Activated CD8-positive, alpha-beta memory T cell treated with anti-CD3 and anti-CD28 coated beads, Interleukin-2, amount 50 U/mL, for 1 hour (primary cell): Measurements from ENCODE around the gene GGT5.
"Not testable (repeated sequence)": the region's sequence is repeated elsewhere in the genome, so short reads cannot be mapped to it uniquely, and the experiment has no call there.

Source experiments
- DNase-seq: peaks from one replicate; pipeline ENCODE4 v3.0.0-alpha.2; 2020; ENCODE audit errors: extremely low read depth

GGT5 gene

DNA sequence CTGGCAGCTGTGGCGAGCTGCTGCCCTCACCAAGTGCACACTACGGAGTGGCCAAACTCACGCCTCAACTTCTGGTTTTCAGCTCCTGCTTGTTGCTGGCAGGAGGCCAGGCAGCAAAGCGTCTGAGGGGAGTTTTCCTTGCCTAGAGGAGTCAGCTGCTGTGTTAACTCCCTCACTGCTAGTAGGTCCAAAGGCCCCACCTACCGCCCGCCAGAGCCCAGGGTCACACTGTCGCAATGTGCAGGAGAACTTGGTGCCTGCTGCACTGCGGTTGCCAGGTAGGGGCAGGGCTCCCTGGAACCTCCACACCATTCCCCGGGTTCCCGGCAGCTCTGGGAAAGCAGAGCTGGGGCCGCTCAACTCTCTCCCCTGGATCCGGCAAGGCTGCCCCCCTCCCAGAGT, at the start of gene GGT5:
Gene GGT5, minus strand, starts transcription at position 53 of the 402 bp plus-strand sequence. CDS start 357 bp downstream, outside the sequence.
- DNase-seq: not testable (repeated sequence)

DNA sequence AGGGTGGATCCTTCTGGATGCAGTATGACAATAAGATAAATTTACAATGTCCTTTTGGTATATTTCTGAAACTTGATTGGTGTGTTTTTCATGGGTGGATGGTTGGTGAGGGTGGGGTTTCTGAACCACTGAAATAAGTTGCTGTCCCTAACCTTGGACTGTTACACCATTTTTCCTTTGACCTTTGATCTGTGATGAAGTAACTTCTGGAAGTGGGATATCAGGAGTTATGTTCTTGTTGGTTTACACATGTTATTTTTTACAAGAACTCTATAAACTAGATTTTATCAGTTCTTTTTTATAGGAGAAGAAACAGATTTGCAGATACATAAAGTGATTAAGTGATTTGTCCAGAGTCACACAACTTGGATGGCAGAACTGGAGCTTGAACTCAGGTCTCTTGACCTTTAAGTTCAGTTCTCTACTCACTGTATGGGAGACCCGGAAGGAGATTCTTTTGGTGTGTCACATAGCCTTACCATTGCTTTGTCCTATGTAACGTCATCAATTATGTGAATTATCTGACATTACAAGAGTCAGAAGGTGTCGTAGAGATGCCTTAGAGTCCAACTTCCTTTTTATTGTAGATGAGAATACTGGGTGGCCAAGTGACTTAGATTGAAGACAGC, 47.4 kb upstream of the GGT5 start:
- DNase-seq: not testable (repeated sequence)

DNA sequence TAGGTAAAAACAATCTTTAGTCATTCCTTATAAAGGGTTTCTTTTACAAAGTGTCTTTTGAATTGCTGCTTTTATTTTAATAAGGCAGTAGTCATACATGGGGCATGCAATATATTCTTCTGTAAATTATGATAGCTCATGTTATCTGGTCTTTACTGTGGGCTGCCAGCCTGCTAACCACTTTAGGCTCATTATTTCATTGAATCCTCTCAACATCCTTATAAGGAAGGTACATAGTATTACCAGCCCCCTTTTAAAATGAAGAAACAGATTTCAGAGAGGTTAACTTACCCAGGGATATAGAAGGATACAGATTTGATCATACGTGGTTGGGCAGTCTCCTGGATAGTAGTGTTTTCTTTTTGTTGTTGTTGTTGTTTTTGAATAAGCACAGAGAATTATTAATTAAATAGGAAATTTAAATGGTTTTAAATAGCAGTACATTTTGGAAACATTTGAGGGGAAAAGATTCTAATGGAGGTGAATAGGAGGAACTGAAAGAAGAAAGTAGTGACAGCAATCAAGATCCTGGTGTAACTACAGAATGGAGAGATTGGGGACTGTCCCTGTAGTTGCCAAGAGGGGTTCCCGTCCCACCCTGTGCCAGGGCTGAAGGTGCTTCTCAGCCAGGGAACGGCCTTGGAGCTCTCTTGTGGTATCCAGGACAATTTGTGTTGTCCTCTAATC, 46.8 kb upstream of the GGT5 start:
- no peak for DNase-seq

DNA sequence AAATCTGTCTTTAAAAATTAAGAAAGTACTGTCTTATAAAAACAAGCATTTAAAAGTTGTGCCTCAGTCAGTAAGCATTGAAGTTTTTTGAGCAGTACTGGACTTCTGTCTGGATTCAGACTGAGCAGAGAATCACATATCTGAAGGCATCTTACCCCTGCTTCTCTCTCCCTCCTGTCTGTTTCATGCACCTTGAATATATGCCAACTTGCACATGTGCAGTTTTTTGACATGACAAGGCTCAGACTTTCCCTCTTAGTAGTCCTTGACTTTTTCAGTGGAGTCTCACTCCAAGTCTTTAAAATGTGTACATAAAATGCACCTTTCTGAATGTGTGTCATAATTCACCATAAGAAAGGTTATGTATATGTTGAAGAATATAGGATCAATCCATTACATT, 45.6 kb upstream of the GGT5 start:
- DNase-seq: no peak

- DNase-seq: no peak
Observed at GRCh38 chr22:24289741-24290163, 44.9 kb upstream of the GGT5 start.

DNA sequence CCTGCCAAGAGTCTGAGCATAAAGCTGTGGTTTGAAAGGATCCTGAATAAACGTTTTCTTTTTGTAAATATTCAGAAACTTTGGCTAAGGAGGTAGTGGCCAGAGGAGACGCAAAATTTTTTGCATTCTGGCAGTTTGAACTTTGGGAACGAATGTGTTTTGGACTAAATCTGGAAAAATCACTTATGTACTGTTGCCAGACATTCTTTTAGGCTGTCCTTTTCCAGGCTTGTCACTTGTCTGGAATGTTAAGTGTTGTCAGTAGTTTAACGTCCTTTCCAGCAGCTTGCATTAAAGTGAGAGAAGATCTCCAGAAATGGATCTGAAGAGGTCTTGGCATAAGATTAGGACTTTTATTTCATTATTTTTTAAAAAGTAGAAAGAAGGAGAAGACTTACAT, 44.2 kb upstream of the GGT5 start:
- DNase-seq: no peak

GRCh38 chr22:24287801-24288200, 42.9 kb upstream of the GGT5 start:
- not testable (repeated sequence) for DNase-seq

GRCh38 chr22:24287212-24287611, 42.3 kb upstream of the GGT5 start:
- DNase-seq: not testable (repeated sequence)

DNA sequence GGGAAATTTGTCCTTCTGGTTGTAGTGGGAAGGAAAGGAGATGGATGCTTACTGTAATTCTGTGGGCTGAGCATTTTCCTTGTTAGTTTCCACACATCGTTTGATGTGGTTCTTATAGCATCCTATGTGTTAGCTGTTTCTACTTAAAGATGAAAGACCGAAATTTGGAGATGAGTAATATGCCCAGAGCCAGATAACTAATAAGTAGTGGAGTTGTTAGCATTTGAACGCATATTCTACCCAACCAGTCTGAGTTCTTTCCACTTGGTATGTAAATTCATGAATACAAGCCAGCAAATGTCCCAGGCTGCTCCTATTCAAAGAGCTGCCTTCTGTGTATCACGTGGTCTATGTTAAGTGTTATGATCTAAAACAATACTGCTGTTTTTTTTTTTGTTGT, 40.4 kb upstream of the GGT5 start:
- DNase-seq: no peak

DNA sequence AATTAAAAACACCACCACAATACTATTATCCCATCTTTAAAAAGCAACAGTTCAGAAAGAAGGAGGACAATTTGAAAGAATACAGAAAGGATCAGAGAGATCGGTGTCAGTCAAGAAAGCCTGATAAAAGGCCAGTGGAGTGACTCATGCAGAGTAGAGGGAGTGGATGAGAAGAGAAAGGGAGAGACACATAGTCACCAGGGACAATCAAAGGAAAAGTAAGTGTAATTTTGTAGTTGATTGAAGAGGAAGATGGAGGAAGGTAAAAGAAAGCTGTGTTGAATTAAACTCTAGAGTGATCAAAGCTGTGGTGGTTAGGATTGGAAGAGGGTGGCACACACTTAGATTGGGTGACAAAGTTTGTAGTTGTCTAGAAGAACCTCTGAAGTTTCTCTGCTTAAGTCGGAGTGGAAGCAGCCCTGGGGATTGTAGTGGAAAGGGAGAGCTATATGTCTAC, 39.9 kb upstream of the GGT5 start:
- no peak for DNase-seq

GRCh38 chr22:24282401-24282800, 37.5 kb upstream of the GGT5 start:
- DNase-seq: no peak

- not testable (repeated sequence) for DNase-seq
Observed at GRCh38 chr22:24280363-24280762, 35.5 kb upstream of the GGT5 start.

DNA sequence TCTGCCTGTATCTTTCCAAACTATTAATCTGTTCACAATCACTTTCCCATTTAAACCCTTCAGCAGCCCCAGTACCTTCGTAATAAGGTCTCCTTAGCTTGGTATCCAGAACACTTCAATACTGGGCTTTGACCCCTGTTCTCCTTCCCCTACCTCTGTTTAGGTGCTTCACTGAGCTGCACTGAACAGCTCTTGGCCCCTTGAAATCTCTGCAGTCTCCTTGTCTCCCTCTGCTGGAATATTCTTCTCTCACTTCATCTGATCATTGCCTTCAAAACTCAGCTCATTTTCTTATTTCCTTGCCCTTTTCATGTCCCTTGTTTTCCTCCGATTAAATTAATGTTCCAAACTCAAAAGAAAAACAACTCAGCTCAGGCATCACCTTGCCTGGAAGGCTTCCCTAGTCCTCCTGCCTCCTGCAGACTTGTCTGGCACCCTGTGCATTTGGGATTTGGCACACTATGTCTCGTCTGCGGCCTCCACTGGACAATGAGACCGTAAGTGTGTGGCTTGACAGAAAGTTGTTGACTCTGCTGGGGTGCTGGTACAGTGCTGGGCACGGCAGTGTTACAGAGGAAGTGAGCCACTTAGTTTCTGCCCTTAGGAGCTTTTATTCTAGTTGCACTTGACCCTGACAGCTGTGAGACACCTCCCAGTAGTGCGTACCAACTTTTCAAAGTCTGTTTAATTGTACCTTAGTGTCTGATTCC, 30.0 kb upstream of the GGT5 start:
- DNase-seq: not testable (repeated sequence)

DNA sequence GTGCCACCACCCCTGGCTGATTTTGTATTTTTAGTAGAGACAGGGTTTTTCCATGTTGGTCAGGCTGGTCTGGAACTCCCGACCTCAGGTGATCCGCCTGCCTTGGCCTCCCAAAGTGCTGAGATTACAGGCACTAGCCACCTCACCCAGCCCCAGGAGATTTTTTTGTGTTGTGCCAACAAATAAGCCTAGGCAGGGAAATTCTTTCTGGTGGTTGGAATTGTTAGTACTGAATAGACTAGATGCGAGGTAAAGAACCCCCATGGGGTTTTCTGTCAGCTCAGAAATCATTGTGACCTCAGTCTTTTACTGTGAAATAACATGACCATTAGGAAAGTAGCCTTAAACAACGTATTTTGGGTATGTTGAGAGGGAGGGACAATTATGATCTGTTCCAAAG, 29.0 kb upstream of the GGT5 start:
- DNase-seq: not testable (repeated sequence)

DNA sequence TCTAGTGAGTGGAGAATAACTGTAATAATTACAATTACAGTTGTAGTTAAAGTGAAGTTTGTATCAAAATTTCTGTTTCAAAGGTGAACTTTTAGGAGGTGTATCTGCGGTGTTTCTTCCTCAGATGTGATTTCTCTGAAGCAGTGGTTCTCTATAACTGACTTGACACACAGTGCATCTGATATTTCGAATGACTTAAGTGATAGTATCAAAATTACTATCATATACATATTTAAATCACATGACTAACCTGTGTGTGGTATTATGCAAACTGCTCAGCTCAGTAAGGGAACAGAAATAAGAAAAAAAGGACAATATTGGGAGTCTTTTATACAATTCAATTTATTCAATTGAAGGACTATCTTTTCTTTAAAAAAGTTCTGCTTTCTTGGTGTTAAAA, 28.1 kb upstream of the GGT5 start:
- not testable (repeated sequence) for DNase-seq

- no peak for DNase-seq
Observed at GRCh38 chr22:24271386-24271854, 26.5 kb upstream of the GGT5 start.

DNA sequence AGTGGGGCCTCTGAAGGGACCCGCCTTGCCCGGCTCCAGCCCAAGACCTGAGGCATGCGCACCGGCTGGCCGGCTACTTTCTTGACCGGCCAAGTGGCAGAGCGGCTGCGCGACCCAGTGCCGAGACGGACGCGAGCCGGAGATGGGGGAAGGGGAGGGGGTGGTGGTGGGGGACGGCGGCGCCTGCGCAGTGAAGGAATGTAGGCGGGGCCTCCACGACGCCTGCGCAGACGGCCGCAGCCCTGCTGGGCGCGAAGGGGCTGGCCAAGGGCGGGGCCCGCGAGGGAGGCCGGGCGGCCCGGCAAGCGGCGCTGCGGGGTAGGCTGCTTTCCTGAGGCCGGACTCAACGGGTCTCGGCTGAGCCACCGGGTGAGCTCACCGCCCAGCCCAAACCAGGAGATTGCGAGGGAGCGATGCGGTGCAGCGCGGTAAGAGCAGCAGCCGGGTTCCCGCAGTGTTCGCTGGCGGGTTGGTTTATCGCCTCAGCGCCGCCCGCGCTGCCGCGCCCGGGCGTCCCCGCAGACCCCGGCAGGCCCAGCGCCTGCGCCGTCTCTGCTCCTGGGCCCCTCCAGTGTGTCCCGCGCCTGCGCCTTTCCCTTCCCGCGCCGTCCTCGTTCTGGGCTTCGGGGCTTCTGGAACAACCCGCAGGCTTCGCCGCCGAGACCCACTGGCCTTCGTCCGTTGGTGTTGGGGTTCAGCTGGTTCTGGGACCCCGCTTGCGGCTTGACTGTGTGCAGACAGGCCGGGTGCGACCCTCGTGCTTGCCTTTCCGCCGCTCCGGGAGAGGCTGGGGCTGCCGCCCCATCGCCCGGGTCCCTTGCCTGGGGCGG, 25.9 kb upstream of the GGT5 start, which contains the start of gene SPECC1L:
Gene SPECC1L, plus strand, starts transcription at position 276 of the 830 bp plus-strand sequence. CDS start 31,401 bp downstream, outside the sequence.
- DNase-seq: peak; percentile 68

GRCh38 chr22:24266495-24266894, 21.6 kb upstream of the GGT5 start:
- not testable (repeated sequence) for DNase-seq

GRCh38 chr22:24265734-24266133, 20.9 kb upstream of the GGT5 start:
- DNase-seq: no peak

- not testable (repeated sequence) for DNase-seq
Observed at GRCh38 chr22:24264329-24264896, 19.5 kb upstream of the GGT5 start.

- not testable (repeated sequence) for DNase-seq
Observed at GRCh38 chr22:24263479-24263878, 18.6 kb upstream of the GGT5 start.
